Osteocyte (in vitro differentiated cells): Measurements from ENCODE around the gene PLXDC2. TPM values are rescaled to one million over a fixed set of nuclear protein-coding genes. Genes with fewer than 3 reads are reported as not detected.

Experiments used
- DNase-seq: peaks from one replicate; pipeline ENCODE4 v3.0.0; 2021; ENCODE audit warnings: mixed read lengths; ENCODE audit not compliant: unreplicated experiment; ENCODE audit errors: extremely low spot score
- H3K27ac Mint-ChIP-seq: one replicate; pipeline ENCODE4 v1.8.0; 2021; ENCODE audit warnings: mild to moderate bottlenecking, mixed read lengths; ENCODE audit not compliant: unreplicated experiment
- H3K27me3 Mint-ChIP-seq: one replicate; pipeline ENCODE4 v1.8.0; 2021; ENCODE audit warnings: mixed read lengths; ENCODE audit not compliant: unreplicated experiment
- H3K36me3 Mint-ChIP-seq: one replicate; pipeline ENCODE4 v1.8.0; 2021; ENCODE audit warnings: mixed read lengths; ENCODE audit not compliant: unreplicated experiment
- H3K4me1 Mint-ChIP-seq: one replicate; pipeline ENCODE4 v1.8.0; 2021; ENCODE audit warnings: mixed read lengths; ENCODE audit not compliant: unreplicated experiment
- H3K4me3 Mint-ChIP-seq: one replicate; pipeline ENCODE4 v1.8.0; 2021; ENCODE audit warnings: mild to moderate bottlenecking, moderate library complexity, mixed read lengths; ENCODE audit not compliant: unreplicated experiment
- H3K9me3 Mint-ChIP-seq: one replicate; pipeline ENCODE4 v1.8.0; 2021; ENCODE audit warnings: mixed read lengths; ENCODE audit not compliant: unreplicated experiment
- CTCF ChIP-seq: fragments of 200-600 bp; sonication (generic); IDR thresholded peaks from 2 replicates; pipeline ENCODE4 v1.5.0; 2021; ENCODE audit warnings: antibody characterized with exemption, mild to moderate bottlenecking, moderate library complexity
- total RNA-seq: library from RNA; stranded (reverse); gene quantifications from 2 replicates; pipeline ENCODE4 v1.2.1, GENCODE V29; 2021

PLXDC2 gene
- total RNA-seq, 1 donor from 2014 or later, result 33.2 TPM

GRCh38 chr10:20276127-20276979 is 460.1 kb downstream of the PLXDC2 start:
- Mint-ChIP-seq H3K9me3 (no peaks in the 10 kb centered on the region), H3K27ac (no peak overlapping the region), H3K4me1 (peaks cover 3% of the 10 kb centered on the region), H3K36me3 (peaks cover 3% of the 10 kb centered on the region), H3K4me3 (no peak overlapping the region), H3K27me3 (no peaks in the 10 kb centered on the region)
- no peak for DNase-seq
- no peak for TF ChIP-seq CTCF

- peaks cover 3% of the 10 kb centered on the region for H3K4me1 Mint-ChIP-seq
- H3K27me3 Mint-ChIP-seq, result no peaks in the 10 kb centered on the region
- no peak for TF ChIP-seq CTCF
- no peak for DNase-seq
- no peak overlapping the region for H3K4me3 Mint-ChIP-seq
- no peak overlapping the region for H3K27ac Mint-ChIP-seq
- H3K36me3 Mint-ChIP-seq, result peaks cover 3% of the 10 kb centered on the region
- H3K9me3 Mint-ChIP-seq, result no peaks in the 10 kb centered on the region
These were observed 461.6 kb downstream of the PLXDC2 start for GRCh38 chr10:20277820-20278219.

- Mint-ChIP-seq H3K27ac (no peak overlapping the region), H3K4me3 (no peak overlapping the region), H3K27me3 (no peaks in the 10 kb centered on the region), H3K9me3 (no peaks in the 10 kb centered on the region), H3K4me1 (peaks cover 2% of the 10 kb centered on the region), H3K36me3 (peaks cover 3% of the 10 kb centered on the region)
- no peak for DNase-seq
- no peak for TF ChIP-seq CTCF
These were observed 465.3 kb downstream of the PLXDC2 start for GRCh38 chr10:20281579-20281978.

- H3K27me3 Mint-ChIP-seq, result no peaks in the 10 kb centered on the region
- no peak for TF ChIP-seq CTCF
- H3K9me3 Mint-ChIP-seq, result no peaks in the 10 kb centered on the region
- no peak overlapping the region for H3K4me3 Mint-ChIP-seq
- DNase-seq, result no peak
- H3K4me1 Mint-ChIP-seq, result peaks cover 2% of the 10 kb centered on the region
- H3K27ac Mint-ChIP-seq, result no peak overlapping the region
- no peaks in the 10 kb centered on the region for H3K36me3 Mint-ChIP-seq
These were observed 471.4 kb downstream of the PLXDC2 start for GRCh38 chr10:20287586-20287985.

- no peak for TF ChIP-seq CTCF
- Mint-ChIP-seq H3K27ac (no peak overlapping the region), H3K27me3 (no peaks in the 10 kb centered on the region), H3K4me3 (no peak overlapping the region), H3K36me3 (no peaks in the 10 kb centered on the region), H3K9me3 (no peaks in the 10 kb centered on the region), H3K4me1 (peaks cover 2% of the 10 kb centered on the region)
- DNase-seq, result no peak
These were observed 471.8 kb downstream of the PLXDC2 start for GRCh38 chr10:20288060-20288459.
